ENCODE results near the gene IFNL3. TPM values are rescaled to one million over a fixed set of nuclear protein-coding genes. Genes with fewer than 3 reads are reported as not detected.

The IFNL3 gene
- total RNA-seq, 1 experiment from 2014 or later, result not detected

GRCh38 chr19:39208175-39208795 lies 36.5 kb downstream of the IFNL3 start:
- no TSS peak for BruUV-seq (replicated peaks)
- Histone ChIP-seq H3K79me2 (ENCODE audit: low read length) (no peaks in the 10 kb centered on the region), H3K36me3 (ENCODE audit: low read depth, low read length) (no peaks in the 10 kb centered on the region; the same call in 1 of the 2 replicates), H3K9me2 (replicated peaks; ENCODE audit: low read length) (no peaks in the 10 kb centered on the region), H3F3A (ENCODE audit: low read length, unreplicated experiment) (no peaks in the 10 kb centered on the region), H2AFZ (ENCODE audit: low read length) (no peak overlapping the region), H3K4me3 (ENCODE audit: low read length) (no peak overlapping the region), H3K4me1 (ENCODE audit: insufficient read depth, low read length) (no peaks in the 10 kb centered on the region), H3K27ac (ENCODE audit: low read length) (no peak overlapping the region), H3K9ac (ENCODE audit: low read length) (no peak overlapping the region), H4K20me1 (ENCODE audit: low read length) (no peaks in the 10 kb centered on the region), H3K27me3 (ENCODE audit: low read length) (no peaks in the 10 kb centered on the region), H3K9me3 (ENCODE audit: low read length) (no peaks in the 10 kb centered on the region), H3K4me2 (ENCODE audit: low read length) (no peak overlapping the region)
- ChIA-PET POLR2A (ENCODE audit: unreplicated experiment) (no interaction called here), CTCF (no interaction called here)
- DNase-seq (no peak), ATAC-seq (no peak)
- intact Hi-C loops (cut with micrococcal nuclease), result no loop called here
- TF ChIP-seq CTCF (conservative IDR thresholded peaks at IDR 0.05; ENCODE audit: low read depth, low read length) (no peak), EZH2 (IDR thresholded peaks at IDR 0.05; ENCODE audit: low read length, unreplicated experiment) (no peak), EZH2phosphoT487 (IDR thresholded peaks at IDR 0.05; ENCODE audit: borderline replicate concordance, low read length) (no peak)

GRCh38 chr19:39207293-39207836 lies 37.4 kb downstream of the IFNL3 start:
- Histone ChIP-seq H4K20me1 (ENCODE audit: low read length) (no peaks in the 10 kb centered on the region), H3K27ac (ENCODE audit: low read length) (no peak overlapping the region), H3K4me1 (ENCODE audit: insufficient read depth, low read length) (no peaks in the 10 kb centered on the region), H3K9me2 (replicated peaks; ENCODE audit: low read length) (no peaks in the 10 kb centered on the region), H3K79me2 (ENCODE audit: low read length) (no peaks in the 10 kb centered on the region), H3K9ac (ENCODE audit: low read length) (no peak overlapping the region), H3K9me3 (ENCODE audit: low read length) (no peaks in the 10 kb centered on the region), H3K36me3 (ENCODE audit: low read depth, low read length) (no peaks in the 10 kb centered on the region; the same call in 1 of the 2 replicates), H2AFZ (ENCODE audit: low read length) (no peak overlapping the region), H3F3A (ENCODE audit: low read length, unreplicated experiment) (no peaks in the 10 kb centered on the region), H3K4me2 (ENCODE audit: low read length) (no peak overlapping the region), H3K27me3 (ENCODE audit: low read length) (no peaks in the 10 kb centered on the region), H3K4me3 (ENCODE audit: low read length) (no peak overlapping the region)
- ATAC-seq (no peak), DNase-seq (no peak)
- ChIA-PET CTCF (no interaction called here), POLR2A (ENCODE audit: unreplicated experiment) (no interaction called here)
- BruUV-seq (replicated peaks), result no TSS peak
- TF ChIP-seq EZH2phosphoT487 (IDR thresholded peaks at IDR 0.05; ENCODE audit: borderline replicate concordance, low read length), result no peak
- TF ChIP-seq EZH2 (IDR thresholded peaks at IDR 0.05; ENCODE audit: low read length, unreplicated experiment), result no peak
- TF ChIP-seq CTCF (conservative IDR thresholded peaks at IDR 0.05; ENCODE audit: low read depth, low read length), result no peak
- intact Hi-C loops (cut with micrococcal nuclease), result no loop called here

- no peaks in the 10 kb centered on the region for H3K36me3 ChIP-seq (ENCODE audit: low read depth, low read length)
- no peak for ATAC-seq
- TF ChIP-seq CTCF (conservative IDR thresholded peaks at IDR 0.05; ENCODE audit: low read depth, low read length) (no peak), EZH2phosphoT487 (IDR thresholded peaks at IDR 0.05; ENCODE audit: borderline replicate concordance, low read length) (no peak), EZH2 (IDR thresholded peaks at IDR 0.05; ENCODE audit: low read length, unreplicated experiment) (no peak)
- H3F3A ChIP-seq (ENCODE audit: low read length, unreplicated experiment), result no peaks in the 10 kb centered on the region
- no peaks in the 10 kb centered on the region for H3K9me3 ChIP-seq (ENCODE audit: low read length)
- ChIA-PET POLR2A (ENCODE audit: unreplicated experiment) (no interaction called here), CTCF (no interaction called here)
- H3K4me2 ChIP-seq (ENCODE audit: low read length), result no peak overlapping the region
- H2AFZ ChIP-seq (ENCODE audit: low read length), result no peak overlapping the region
- no peak overlapping the region for H3K27ac ChIP-seq (ENCODE audit: low read length)
- H3K4me3 ChIP-seq (ENCODE audit: low read length), result no peak overlapping the region
- no TSS peak for BruUV-seq (replicated peaks)
- H3K79me2 ChIP-seq (ENCODE audit: low read length), result no peaks in the 10 kb centered on the region
- DNase-seq, result no peak
- intact Hi-C loops (cut with micrococcal nuclease), result no loop called here
- H4K20me1 ChIP-seq (ENCODE audit: low read length), result no peaks in the 10 kb centered on the region
- H3K27me3 ChIP-seq (ENCODE audit: low read length), result no peaks in the 10 kb centered on the region
- H3K9ac ChIP-seq (ENCODE audit: low read length), result no peak overlapping the region
- no peaks in the 10 kb centered on the region for H3K9me2 ChIP-seq (replicated peaks; ENCODE audit: low read length)
- H3K4me1 ChIP-seq (ENCODE audit: insufficient read depth, low read length), result no peaks in the 10 kb centered on the region
Observed at GRCh38 chr19:39206122-39206521, 38.7 kb downstream of the IFNL3 start.

All from PC-3 (cell line).